HL-60 (cell line): ENCODE results near the gene MDM2.
A peak's percentile ranks its signal among the peaks of the same experiment; 100 is the strongest.

Experiments
- DNase-seq, 2 experiments: peaks; one replicate each; pipeline ENCODE4 v3.0.0-alpha.2; 2010 to 2020; ENCODE audit warnings: low read depth in 1 of 2, low spot score in 1 of 2
- H3K27ac ChIP-seq: fragments of 250-450 bp; sonication (Bioruptor Pico); replicated peaks from 2 replicates; pipeline ENCODE4 v1.5.1; 2020; ENCODE audit warnings: mild to moderate bottlenecking, moderate library complexity
- H3K27me3 ChIP-seq: fragments of 250-450 bp; sonication (Bioruptor Pico); 2 replicates; pipeline ENCODE4 v1.5.1; 2021; ENCODE audit warnings: mild to moderate bottlenecking, moderate library complexity; ENCODE audit not compliant: insufficient read depth, poor library complexity, severe bottlenecking
- H3K4me3 ChIP-seq: replicated peaks from 2 replicates; pipeline ENCODE4 v1.5.1; 2011; ENCODE audit warnings: mild to moderate bottlenecking, control low read depth, low read length; ENCODE audit not compliant: insufficient read depth
- GABPA ChIP-seq: IDR thresholded peaks from 2 replicates; pipeline ENCODE4 v1.6.1; 2012; ENCODE audit warnings: low read depth
- POLR2AphosphoS5 ChIP-seq: IDR thresholded peaks from 2 replicates; pipeline ENCODE4 v1.6.1; 2012; ENCODE audit warnings: low read depth
- SPI1 ChIP-seq: IDR thresholded peaks from 2 replicates; pipeline ENCODE4 v1.6.1; 2012; ENCODE audit warnings: low read depth, mild to moderate bottlenecking, borderline replicate concordance
- TF ChIP-seq, protein P1 (sequence below): IDR thresholded peaks from one replicate; pipeline ENCODE4 v1.5.1; 2011; ENCODE audit warnings: low read length, control low read depth, inconsistent platforms; ENCODE audit not compliant: insufficient read depth
- TF ChIP-seq, protein P2 (sequence below): IDR thresholded peaks from 2 replicates; pipeline ENCODE4 v1.6.1; 2012; ENCODE audit warnings: low read depth; ENCODE audit not compliant: insufficient replicate concordance

The MDM2 gene

DNA sequence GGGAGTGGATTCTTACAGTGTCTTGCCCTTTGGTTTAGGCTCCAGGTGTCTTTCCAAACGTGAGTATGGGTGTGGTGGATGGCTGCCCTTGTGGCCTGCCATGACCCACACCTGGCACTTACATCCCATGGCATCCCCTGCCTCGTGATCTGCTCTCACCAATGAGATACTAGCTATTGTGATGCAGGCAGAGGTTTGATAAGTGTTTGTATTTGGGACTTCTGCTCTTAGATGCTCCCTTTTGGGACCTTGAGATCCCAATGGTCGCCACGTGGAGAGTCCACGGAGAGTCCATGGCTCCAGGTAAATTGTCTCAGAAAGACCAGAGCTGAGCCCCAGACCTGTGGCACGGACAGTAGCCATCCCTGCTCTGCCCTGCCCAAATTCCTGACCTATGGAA, 62.5 kb downstream of the MDM2 start:
- TF ChIP-seq, protein P1, sequence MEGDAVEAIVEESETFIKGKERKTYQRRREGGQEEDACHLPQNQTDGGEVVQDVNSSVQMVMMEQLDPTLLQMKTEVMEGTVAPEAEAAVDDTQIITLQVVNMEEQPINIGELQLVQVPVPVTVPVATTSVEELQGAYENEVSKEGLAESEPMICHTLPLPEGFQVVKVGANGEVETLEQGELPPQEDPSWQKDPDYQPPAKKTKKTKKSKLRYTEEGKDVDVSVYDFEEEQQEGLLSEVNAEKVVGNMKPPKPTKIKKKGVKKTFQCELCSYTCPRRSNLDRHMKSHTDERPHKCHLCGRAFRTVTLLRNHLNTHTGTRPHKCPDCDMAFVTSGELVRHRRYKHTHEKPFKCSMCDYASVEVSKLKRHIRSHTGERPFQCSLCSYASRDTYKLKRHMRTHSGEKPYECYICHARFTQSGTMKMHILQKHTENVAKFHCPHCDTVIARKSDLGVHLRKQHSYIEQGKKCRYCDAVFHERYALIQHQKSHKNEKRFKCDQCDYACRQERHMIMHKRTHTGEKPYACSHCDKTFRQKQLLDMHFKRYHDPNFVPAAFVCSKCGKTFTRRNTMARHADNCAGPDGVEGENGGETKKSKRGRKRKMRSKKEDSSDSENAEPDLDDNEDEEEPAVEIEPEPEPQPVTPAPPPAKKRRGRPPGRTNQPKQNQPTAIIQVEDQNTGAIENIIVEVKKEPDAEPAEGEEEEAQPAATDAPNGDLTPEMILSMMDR, result no peak
- TF ChIP-seq GABPA, result no peak
- no peak for TF ChIP-seq POLR2AphosphoS5
- TF ChIP-seq SPI1, result no peak
- TF ChIP-seq, protein P2, sequence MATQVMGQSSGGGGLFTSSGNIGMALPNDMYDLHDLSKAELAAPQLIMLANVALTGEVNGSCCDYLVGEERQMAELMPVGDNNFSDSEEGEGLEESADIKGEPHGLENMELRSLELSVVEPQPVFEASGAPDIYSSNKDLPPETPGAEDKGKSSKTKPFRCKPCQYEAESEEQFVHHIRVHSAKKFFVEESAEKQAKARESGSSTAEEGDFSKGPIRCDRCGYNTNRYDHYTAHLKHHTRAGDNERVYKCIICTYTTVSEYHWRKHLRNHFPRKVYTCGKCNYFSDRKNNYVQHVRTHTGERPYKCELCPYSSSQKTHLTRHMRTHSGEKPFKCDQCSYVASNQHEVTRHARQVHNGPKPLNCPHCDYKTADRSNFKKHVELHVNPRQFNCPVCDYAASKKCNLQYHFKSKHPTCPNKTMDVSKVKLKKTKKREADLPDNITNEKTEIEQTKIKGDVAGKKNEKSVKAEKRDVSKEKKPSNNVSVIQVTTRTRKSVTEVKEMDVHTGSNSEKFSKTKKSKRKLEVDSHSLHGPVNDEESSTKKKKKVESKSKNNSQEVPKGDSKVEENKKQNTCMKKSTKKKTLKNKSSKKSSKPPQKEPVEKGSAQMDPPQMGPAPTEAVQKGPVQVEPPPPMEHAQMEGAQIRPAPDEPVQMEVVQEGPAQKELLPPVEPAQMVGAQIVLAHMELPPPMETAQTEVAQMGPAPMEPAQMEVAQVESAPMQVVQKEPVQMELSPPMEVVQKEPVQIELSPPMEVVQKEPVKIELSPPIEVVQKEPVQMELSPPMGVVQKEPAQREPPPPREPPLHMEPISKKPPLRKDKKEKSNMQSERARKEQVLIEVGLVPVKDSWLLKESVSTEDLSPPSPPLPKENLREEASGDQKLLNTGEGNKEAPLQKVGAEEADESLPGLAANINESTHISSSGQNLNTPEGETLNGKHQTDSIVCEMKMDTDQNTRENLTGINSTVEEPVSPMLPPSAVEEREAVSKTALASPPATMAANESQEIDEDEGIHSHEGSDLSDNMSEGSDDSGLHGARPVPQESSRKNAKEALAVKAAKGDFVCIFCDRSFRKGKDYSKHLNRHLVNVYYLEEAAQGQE, result no peak
- no peak overlapping the region for H3K4me3 ChIP-seq
- DNase-seq, result no peak
- no peaks in the 10 kb centered on the region for H3K27me3 ChIP-seq
- no peak overlapping the region for H3K27ac ChIP-seq

DNA sequence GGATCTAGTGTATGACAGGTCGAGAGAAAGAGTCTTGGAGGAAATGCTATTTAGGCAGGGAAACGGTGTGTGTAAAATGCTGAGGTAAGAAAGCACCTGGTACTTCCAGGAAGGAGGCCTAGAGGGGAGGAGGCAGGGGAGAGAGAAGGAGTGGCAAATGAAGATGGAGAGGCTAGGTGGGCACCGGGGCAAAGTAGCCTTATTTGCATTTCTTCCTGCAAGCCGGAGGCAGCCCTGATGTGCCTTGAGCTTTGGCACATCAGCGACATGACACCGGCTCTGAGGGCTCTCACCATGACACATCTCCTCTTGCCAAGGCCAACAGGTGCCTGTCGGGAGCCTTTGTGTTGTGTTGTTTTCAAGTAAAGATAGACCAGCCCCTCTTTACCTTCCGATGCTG, 63.4 kb downstream of the MDM2 start:
- no peaks in the 10 kb centered on the region for H3K27me3 ChIP-seq
- TF ChIP-seq, protein P1, result no peak
- TF ChIP-seq, protein P2, result no peak
- TF ChIP-seq GABPA (no peak), POLR2AphosphoS5 (no peak), SPI1 (no peak)
- H3K27ac ChIP-seq, result no peak overlapping the region
- no peak overlapping the region for H3K4me3 ChIP-seq
- DNase-seq, result no peak

DNA sequence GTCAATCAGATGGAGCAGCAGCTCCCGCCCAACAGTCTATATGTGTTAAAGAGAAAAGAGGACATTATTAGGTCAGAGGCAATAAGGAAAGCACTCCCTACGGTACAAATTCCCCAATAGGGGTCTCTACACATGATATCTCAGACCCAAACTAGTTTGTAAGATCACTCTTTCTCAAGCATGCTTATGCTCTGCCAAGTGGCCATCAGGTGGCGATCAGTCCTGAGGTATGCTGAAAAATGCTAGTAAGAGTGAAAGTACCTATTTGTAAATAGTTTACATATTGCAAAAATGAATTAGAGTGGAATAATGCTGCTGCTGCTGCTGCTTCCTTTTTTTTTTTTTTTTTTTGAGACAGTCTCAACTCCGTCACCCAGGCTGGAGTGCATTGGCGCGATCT, 63.9 kb downstream of the MDM2 start:
- TF ChIP-seq, protein P1, result peak; percentile 29
- TF ChIP-seq GABPA (no peak), POLR2AphosphoS5 (no peak)
- peak in 1 of 2 experiments; percentile 44 for DNase-seq
- no peaks in the 10 kb centered on the region for H3K27me3 ChIP-seq
- no peak overlapping the region for H3K4me3 ChIP-seq
- no peak overlapping the region for H3K27ac ChIP-seq

DNA sequence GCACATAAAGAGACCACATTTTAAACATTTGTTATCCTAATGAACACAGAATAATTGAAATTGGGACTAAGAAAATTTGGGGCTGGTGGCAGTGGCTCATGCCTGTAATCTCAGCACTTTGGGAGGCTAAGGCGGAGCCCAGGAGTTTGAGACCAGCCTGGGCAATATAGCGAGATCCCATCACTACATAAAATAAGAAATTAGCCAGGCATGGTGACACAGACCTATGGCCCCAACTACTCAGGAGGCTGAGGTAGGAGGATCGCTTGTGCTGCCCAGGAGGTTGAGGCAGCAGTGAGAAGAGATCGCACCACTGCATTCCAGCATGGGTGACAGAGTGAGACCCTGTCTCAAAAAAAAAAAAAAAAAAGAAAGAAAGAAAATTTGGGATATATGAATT, 65.3 kb downstream of the MDM2 start:
- H3K27ac ChIP-seq, result no peak overlapping the region
- no peaks in the 10 kb centered on the region for H3K27me3 ChIP-seq
- no peak for TF ChIP-seq GABPA
- no peak for TF ChIP-seq SPI1
- TF ChIP-seq, protein P1, result no peak
- TF ChIP-seq, protein P2, result no peak
- TF ChIP-seq POLR2AphosphoS5, result no peak
- H3K4me3 ChIP-seq, result no peak overlapping the region
- DNase-seq, result no peak
